Bronchial epithelial cell (primary cell): Measurements from ENCODE around the gene GNG12. TPM values are rescaled to one million over a fixed set of nuclear protein-coding genes. Genes with fewer than 3 reads are reported as not detected.

Experiments used
- DNase-seq: peaks from one replicate; pipeline ENCODE4 v3.0.0-alpha.2; 2010; ENCODE audit warnings: low read depth
- FAIRE-seq: peaks from 2 replicates; lab custom pipeline; 2011; peaks lifted over from hg19 to GRCh38; lab: Jason Lieb, UNC
- H3K27me3 ChIP-seq: 2 replicates; pipeline ENCODE4 v1.5.1; 2011; ENCODE audit warnings: low read length; ENCODE audit not compliant: control insufficient read depth, insufficient read depth
- H3K36me3 ChIP-seq: 2 replicates; pipeline ENCODE4 v1.5.1; 2011; ENCODE audit warnings: low read length; ENCODE audit not compliant: control insufficient read depth, insufficient read depth
- H3K4me3 ChIP-seq: 2 replicates; pipeline ENCODE4 v1.5.1; 2011; ENCODE audit warnings: mild to moderate bottlenecking, low read depth, low read length, control low read depth
- total RNA-seq: library from RNA; depleted of rRNA; stranded (reverse); fragments of >200 nt; gene quantifications from 2 replicates; pipeline ENCODE4 v1.2.1, GENCODE V29; 2014
- TF ChIP-seq, protein P1 (sequence below): IDR thresholded peaks from 2 replicates; pipeline ENCODE4 v1.5.1; 2011; ENCODE audit warnings: mild to moderate bottlenecking, moderate library complexity, low read length, control low read depth, inconsistent platforms; ENCODE audit not compliant: insufficient read depth, severe bottlenecking

The GNG12 gene
- total RNA-seq = 75.3 and 88.3 TPM in 2 replicates

GRCh38 chr1:67832737-67833601 is at the start of gene GNG12:
Gene GNG12 (minus strand): TSS chr1:67833467. CDS start chr1:67707686, 125,781 bp downstream.
- FAIRE-seq (no peak), DNase-seq (peak; percentile 46)
- TF ChIP-seq, protein P1, sequence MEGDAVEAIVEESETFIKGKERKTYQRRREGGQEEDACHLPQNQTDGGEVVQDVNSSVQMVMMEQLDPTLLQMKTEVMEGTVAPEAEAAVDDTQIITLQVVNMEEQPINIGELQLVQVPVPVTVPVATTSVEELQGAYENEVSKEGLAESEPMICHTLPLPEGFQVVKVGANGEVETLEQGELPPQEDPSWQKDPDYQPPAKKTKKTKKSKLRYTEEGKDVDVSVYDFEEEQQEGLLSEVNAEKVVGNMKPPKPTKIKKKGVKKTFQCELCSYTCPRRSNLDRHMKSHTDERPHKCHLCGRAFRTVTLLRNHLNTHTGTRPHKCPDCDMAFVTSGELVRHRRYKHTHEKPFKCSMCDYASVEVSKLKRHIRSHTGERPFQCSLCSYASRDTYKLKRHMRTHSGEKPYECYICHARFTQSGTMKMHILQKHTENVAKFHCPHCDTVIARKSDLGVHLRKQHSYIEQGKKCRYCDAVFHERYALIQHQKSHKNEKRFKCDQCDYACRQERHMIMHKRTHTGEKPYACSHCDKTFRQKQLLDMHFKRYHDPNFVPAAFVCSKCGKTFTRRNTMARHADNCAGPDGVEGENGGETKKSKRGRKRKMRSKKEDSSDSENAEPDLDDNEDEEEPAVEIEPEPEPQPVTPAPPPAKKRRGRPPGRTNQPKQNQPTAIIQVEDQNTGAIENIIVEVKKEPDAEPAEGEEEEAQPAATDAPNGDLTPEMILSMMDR = no peak
- H3K4me3 ChIP-seq = peak within 1 kb of the TSS; percentile 86
- H3K27me3 ChIP-seq = no peaks in the 10 kb centered on the region
- peaks cover 1% of the 10 kb centered on the region for H3K36me3 ChIP-seq

- TF ChIP-seq, protein P1 = no peak
- H3K27me3 ChIP-seq = no peaks in the 10 kb centered on the region
- peak; percentile 33 for DNase-seq
- no peaks in the 10 kb centered on the region for H3K36me3 ChIP-seq
- no peak overlapping the region for H3K4me3 ChIP-seq
- no peak for FAIRE-seq
Measured at GRCh38 chr1:67882196-67882958, 49.1 kb upstream of the GNG12 start.

GRCh38 chr1:67880056-67880601 is 46.9 kb upstream of the GNG12 start:
- Histone ChIP-seq H3K27me3 (no peaks in the 10 kb centered on the region), H3K36me3 (no peaks in the 10 kb centered on the region), H3K4me3 (no peak overlapping the region)
- FAIRE-seq = no peak
- TF ChIP-seq, protein P1 = no peak
- DNase-seq = peak; percentile 84

- FAIRE-seq = no peak
- no peak overlapping the region for H3K4me3 ChIP-seq
- no peaks in the 10 kb centered on the region for H3K27me3 ChIP-seq
- no peaks in the 10 kb centered on the region for H3K36me3 ChIP-seq
- no peak for DNase-seq
- TF ChIP-seq, protein P1 = no peak
Measured at GRCh38 chr1:67879485-67879884, 46.2 kb upstream of the GNG12 start.

DNA sequence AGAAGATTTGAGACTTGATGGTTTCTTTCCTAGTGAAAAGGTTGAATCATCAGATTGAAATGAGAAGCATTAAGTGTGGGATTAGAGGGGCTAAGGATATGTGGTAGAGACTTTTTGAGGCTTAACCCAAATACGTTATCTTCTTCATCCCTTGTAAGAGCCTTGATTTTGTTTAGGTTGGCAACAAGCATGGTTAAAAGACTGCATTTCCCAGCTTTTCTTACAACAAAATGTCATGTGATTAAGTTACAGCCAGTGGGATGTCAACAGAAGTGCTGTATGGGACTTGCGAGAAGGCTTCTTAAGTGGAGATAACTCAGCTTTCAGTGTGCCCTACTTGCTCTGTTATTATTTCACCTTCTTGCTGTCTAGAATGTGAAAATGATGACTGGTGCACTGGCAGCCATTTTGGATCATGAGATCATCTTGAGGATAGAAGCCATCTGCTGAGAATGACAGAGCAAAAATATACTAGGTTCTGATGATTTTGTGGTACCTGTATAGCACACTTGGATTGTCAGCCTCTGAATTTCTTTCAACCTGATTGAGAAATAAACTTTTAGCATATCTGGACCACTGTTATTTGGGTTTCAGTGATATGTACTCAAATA is 41.3 kb upstream of the GNG12 start:
- Histone ChIP-seq H3K36me3 (no peaks in the 10 kb centered on the region), H3K4me3 (no peak overlapping the region), H3K27me3 (no peaks in the 10 kb centered on the region)
- no peak for DNase-seq
- TF ChIP-seq, protein P1 = no peak
- no peak for FAIRE-seq
